ENCODE data around the gene PLPP3. TPM values are rescaled to one million over a fixed set of nuclear protein-coding genes. Genes with fewer than 3 reads are reported as not detected.

The PLPP3 gene
- total RNA-seq, 1 experiment from 2014 or later, result 8.2 TPM

DNA sequence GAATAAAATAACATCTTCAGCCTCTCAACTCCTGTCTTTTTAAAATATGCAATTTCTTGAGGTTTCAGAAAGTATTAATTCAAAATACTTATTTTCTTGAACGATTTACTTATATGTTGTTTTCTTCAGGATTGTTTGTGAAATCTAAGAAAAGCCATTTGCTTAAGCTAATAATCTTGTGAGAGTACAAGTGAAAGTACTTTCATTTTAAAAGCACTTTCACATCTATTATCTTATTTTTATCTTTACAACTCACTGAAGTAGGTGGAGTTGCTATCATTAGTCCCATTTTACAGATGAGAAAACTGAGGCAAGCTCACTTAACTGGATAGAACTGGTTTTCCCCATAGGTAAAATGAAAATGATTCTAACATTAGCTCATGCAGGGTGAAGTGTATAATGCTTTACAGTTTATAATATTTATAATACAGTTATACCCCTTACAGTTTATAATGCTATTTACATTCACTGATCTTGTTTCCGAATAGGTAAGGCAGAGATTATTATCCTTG lies 4.7 kb upstream of the PLPP3 start:
- BruUV-seq (replicated peaks), result no TSS peak
- ChIA-PET CTCF (interaction anchor here (1.3 to 1.9 kb wide), 2 partner anchors 1077 to 1300 kb away, joined by 4 to 8 read pairs; no protein-coding TSS in a partner anchor), POLR2A (no interaction called here)
- no peak for ATAC-seq
- TF ChIP-seq POLR2AphosphoS5 (IDR thresholded peaks at IDR 0.05; ENCODE audit: low read depth, low read length) (no peak), TCF7L2 (IDR thresholded peaks at IDR 0.05; ENCODE audit: low read depth, low read length) (no peak), CTCF (IDR thresholded peaks at IDR 0.05) (no peak)
- Histone ChIP-seq H3K4me1 (ENCODE audit: control insufficient read depth, insufficient read depth, low read length) (0 out of 2 replicates have a peak, but pooled peaks cover 6% of the 10 kb centered on the region), H3K27ac (ENCODE audit: low read length) (no peak overlapping the region; the same call in 1 of the 2 replicates), H3K4me3 (ENCODE audit: low read depth in 2 of 2, low read length in 2 of 2) (no peak overlapping the region), H3K9me3 (ENCODE audit: control insufficient read depth, insufficient read depth, low read depth, low read length) (no peaks in the 10 kb centered on the region), H3K27me3 (ENCODE audit: control insufficient read depth, insufficient read depth, low read length) (no peaks in the 10 kb centered on the region), H3K36me3 (ENCODE audit: control insufficient read depth, insufficient read depth, low read length) (no peaks in the 10 kb centered on the region)
- intact Hi-C loops (cut with micrococcal nuclease; ENCODE audit: unreplicated experiment) (loop anchor here (2.0 kb wide), 1 partner anchor 1299 kb away; no protein-coding TSS in a partner anchor), in situ Hi-C loops (cut with HindIII; ENCODE audit: low pct_unique_long_range_greater_than_20kb, low sequenced_read_pairs) (no loop called here)
- no peak for DNase-seq (ENCODE audit: low read depth, low spot score)

DNA sequence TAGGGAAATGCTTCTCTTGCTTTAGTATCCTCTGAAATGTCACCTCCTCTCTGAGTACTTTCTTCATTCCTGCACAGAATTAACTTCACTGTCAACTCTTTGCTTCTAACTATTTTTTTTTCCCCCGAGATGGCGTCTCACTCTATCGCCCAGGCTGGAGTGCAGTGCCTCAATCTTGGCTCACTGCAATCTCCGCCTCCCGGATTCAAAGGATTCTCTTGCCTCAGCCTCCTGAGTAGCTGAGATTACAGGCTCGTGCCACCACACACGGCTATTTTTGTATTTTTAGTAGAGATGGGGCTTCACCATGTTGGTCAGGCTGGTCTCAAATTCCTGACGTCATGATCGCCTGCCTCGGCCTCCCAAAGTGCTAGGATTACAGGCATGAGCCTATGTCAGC lies 1.4 kb upstream of the PLPP3 start:
- Histone ChIP-seq H3K36me3 (ENCODE audit: control insufficient read depth, insufficient read depth, low read length) (peaks cover 2% of the 10 kb centered on the region; the same call in 1 of the 2 replicates), H3K27ac (ENCODE audit: low read length) (no peak overlapping the region), H3K4me3 (ENCODE audit: low read depth in 2 of 2, low read length in 2 of 2) (no peak overlapping the region), H3K9me3 (ENCODE audit: control insufficient read depth, insufficient read depth, low read depth, low read length) (no peaks in the 10 kb centered on the region), H3K4me1 (ENCODE audit: control insufficient read depth, insufficient read depth, low read length) (peaks cover 19% of the 10 kb centered on the region), H3K27me3 (ENCODE audit: control insufficient read depth, insufficient read depth, low read length) (no peaks in the 10 kb centered on the region)
- no TSS peak for BruUV-seq (replicated peaks)
- in situ Hi-C loops (cut with HindIII; ENCODE audit: low pct_unique_long_range_greater_than_20kb, low sequenced_read_pairs) (no loop called here), intact Hi-C loops (cut with micrococcal nuclease; ENCODE audit: unreplicated experiment) (no loop called here)
- ATAC-seq (no peak), DNase-seq (ENCODE audit: low read depth, low spot score) (no peak)
- TF ChIP-seq REST (IDR thresholded peaks at IDR 0.05; ENCODE audit: insufficient read depth in 1 of 2, low read depth in 2 of 2, low read length in 1 of 2) (no peak), TCF7L2 (IDR thresholded peaks at IDR 0.05; ENCODE audit: low read depth, low read length) (no peak), CTCF (IDR thresholded peaks at IDR 0.05) (no peak), POLR2AphosphoS5 (IDR thresholded peaks at IDR 0.05; ENCODE audit: low read depth, low read length) (no peak)
- POLR2A ChIA-PET, result no interaction called here
- CTCF ChIA-PET, result no interaction called here
